ENCODE data around the gene CENPM.

Gene CENPM

DNA sequence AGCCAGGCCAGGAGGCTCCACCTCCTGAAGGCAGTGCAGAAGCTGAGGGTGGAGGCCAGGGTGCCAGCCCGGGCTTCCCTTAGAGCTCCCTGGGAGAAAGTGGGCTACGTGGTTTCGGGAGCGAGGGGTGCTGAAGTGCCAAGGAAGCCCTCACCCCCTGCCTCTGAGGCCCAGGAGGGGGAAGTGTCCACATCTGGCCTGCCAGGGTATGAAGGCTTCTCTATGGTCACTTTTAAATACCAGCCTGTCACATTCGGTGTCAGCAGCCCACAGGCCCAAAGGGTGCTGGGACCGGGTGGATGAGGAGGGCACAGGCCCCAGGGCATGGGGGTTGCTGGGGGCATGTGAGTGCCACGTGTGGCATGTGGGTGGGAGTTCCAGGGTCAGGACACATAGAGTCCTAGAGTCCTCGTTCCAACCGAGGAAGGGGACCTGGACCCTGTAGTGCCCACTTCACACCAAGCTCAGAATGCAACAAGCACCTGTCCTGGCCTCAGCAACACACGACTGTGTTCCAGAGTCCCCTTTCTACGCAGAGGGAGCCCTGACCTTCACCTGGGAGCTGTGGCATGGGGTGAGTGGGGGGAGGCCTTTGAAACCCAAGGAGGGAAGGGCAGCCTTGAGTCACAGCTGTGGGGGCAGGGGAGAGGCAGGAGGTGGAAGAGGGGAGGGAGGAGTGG, 33.8 kb downstream of the CENPM start:
- no peak for DNase-seq (ENCODE audit: low spot score)

DNA sequence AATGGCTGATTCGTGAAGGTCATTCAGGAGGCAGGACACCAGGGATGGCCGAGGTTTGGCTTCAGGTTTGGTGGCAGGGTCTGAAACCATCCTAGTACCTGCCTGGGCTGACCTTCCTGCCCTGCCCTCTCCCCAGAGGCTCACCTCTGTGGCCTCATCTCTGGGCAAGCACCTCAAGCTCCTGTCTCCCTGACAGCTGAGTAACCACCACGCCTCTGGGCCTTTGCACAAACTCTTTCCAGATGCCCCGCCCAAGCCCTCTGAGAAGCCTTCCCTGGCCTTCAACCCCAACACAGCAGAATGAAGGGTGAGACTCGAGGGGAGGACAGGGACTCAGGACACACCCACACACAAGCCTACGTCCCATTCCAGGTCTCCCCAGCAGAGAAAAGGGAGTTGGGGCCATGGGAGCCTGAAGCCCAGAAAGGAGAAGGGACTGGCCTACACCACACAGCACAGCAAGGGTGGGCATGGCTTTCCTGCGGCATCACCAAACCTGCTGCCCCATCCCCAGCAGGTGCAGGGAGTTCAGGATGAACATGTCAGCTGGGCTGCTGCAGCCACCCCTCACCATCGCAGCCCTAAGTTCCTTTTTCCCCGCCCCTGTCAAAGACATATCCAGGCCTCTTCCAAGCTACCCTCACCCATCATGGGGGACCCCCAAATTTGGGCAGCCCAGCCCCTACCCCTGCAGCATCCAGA, 34.5 kb downstream of the CENPM start:
- no peak for DNase-seq (ENCODE audit: low spot score)

DNA sequence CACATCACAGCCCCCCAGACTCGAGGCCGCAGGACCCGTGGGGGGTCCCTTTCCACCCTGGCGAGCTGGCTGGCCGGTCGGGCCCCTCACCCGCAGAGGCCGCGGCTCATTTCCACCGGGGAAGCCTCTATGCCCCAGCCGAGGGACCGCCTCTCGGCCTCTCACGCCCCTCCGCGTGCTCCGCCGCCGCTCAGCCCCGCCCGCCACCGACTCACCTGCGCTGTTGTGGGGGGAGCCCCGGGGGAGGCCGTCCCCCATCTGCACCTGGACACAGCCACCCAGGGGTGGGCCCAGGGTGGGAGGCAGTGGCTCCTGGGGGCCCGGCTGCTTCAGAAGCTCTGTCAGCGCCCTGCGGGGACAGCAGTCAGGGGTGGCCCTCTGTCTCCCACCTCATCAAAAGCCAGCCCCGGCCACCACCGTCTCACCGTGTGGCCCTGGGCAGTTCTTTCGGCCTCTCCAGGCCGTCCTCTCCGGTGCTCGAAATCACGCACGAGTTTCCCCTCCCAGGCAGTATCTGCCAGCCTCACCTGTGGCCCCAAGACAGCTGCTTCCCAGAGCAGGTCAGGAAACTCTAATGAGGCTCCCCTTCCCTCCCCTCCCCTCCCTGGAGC, 35.8 kb downstream of the CENPM start:
- DNase-seq (ENCODE audit: low spot score): no peak

DNA sequence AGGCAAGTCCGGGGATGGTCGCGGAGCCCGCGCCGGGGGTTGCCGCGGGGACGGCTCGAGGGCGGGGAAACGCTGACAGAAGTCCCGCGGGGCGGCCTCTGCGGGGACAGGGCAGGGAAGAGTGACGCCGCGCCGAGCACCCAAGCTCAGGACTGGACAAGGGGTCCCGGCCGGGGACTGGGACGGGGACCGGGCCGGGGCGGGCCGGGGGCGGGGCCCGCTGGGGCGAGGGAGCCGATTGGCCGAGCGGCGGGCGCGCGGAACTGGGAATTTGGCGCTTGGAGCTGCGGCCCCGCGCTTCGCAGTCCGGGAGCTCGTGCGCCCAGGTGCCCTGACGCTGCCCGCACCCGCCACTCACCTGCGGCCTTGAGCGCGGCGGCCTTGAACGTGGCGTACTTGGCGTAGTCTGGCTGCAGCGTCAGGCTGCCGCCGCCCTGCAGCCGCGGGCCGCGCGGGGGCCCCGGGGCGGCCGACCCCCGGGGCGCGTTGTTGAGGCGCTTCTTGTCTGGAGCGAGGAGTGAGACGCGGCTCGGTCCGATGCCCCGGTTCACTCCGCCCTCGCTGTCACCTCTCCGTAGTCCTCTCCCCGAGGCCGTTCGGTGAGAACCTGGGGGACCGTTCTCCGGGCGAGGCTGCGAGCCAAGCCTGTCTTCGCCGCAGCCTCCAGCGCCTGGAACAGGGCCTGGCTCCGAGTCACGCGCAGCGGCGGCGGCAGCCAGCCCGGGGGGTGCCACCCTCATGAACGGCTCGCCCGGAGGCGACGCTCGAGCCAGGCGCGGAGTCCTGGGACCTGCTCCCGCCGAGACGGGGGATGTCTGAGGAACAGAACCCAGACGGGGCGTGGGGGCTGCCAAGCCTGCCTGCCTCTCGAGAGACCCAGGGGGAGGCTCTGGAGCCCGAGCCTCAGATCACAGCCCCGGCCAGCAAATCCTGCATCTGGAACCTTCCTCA, 36.6 kb downstream of the CENPM start:
- no peak for DNase-seq (ENCODE audit: low spot score)

DNA sequence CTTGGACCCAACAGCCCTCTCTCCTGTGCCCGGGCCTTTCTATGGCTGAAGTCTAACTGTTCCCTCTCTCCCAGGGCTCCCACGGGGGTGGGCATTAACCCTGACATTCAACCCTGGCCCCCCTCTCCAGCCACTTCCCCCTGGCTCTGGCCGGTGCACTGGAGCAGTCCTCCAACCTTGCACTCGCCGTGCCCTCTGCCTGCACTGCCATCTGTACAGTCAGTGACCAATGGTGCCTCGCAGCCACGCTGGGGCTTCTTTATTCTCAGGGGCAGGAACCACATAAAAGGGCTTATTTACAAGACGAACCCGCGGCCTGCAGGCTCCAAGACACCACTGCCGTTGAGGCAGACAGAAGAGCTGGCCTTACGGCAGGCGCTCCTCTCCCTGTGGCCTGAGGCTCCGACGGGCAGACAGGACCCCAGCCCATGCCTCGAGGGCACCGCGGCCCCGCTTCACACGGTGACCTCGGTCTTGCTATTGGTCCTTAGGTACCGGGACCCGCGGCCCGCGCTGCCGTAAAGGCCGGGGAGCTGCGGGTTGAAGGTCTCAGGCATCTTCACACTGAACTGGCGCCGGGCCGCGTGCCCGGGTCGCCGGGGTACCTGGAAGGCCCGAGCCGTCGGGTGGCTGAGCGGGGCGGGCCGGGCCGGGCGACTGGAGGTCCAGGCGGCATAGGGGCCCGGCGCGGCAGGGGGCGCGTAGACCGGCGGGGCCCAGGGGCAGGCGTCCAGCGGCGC, 37.5 kb downstream of the CENPM start:
- DNase-seq (ENCODE audit: low spot score): no peak

DNA sequence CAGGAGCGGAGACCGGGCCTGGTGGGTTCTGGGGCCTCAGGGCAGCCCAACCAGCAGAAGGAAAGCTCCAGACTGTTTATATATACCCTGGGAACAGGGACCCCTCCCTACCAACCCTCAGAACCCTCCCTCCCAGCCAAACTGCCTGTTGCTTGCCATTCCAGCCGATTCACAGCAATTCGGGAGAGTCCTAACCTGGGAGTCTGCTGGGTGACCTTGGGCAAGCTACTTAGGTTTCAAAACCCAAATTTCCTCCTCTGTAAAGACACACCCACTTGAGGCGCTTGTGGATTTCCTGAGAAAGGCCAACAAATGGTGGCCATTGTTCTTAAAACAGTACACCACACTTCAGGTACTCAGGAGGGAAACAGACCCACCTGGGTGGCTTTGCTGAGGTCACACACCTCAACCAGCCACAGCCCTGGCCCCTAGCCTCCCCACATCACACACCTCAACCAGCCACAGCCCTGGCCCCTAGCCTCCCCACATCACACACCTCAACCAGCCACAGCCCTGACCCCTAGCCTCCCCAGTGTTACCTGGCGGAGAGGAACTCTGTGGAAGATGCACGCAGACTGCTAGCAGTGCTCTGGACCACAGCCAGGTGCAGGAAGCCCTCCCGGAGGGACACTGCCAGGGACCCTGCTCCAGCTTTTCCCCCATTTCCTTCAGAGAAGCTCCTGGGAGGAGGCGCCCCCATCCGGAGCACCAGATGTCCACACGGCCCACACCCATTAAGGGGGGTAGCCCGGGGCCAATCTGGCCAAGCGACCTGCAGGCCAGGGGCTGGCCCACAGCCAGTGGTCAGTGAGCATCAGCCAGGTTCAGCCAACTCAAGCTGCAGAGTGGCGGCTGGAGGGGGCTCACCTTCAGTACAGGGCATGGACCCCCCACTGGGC, 38.3 kb downstream of the CENPM start:
- DNase-seq (ENCODE audit: low spot score): no peak

DNA sequence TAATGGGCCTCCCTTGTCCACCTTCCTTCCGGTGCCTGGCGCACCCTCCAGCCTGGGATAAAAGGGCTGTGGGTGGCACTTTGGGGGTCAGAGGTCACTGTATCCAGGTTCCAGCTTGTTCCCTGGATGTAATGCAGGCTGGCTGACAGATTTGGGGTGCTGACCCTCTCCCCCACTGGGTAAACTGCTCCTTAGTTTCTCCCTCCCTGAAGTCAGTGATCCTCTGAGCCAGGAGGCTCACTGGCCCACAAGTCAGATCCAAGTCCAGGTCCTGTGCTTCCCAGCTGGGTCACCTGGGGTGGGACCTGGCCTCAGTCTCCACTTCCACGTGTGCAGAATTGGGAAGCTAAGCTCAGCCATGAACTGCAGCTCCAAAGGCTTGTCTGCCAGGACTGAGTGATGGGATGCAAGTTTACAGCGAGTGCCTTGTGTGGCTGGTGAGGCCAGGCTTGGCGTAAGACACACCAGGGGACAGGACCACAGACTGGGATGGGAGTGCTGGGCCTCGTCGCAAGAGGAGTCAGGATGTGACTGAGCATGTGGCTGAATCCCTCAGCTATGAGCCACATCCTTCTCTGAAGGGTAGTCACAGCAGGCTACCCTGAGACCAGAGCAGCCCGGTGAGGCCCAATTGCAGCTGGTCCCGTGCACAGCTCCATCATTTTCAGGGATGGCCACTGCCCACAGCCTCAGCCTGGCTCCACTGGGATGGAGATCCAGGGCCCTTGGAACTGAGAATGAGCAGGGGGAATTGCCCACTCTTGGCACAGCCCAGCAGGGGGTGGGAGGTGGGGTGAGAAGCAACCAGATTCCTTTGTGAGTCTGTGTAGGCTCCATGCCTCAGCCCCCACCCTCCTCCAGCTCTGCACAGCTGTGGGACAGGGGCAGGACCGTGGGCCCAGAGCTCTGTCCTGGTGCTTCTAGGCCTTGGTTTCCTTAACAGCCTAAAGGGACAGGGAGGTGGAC, 39.2 kb downstream of the CENPM start:
- DNase-seq (ENCODE audit: low spot score): no peak

DNA sequence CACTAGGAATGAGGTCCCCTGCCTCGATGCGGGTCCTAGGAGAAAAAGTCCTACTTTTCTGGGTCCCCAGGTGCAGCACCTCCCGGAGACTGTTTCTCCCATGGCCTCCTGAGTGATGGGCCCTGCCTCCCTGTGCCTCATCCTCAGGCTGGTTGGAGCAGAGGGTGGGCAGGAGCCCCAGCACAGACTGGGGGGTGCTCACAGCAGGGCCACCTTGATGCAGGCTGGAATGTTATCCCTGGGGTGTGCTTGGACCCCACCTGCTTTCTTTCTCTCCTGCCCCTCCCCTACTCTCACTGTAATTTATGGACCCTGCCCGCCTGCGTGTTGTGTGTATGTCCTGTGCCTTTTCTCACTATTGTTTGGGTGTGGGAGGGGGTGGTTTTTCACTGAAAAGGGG, 40.1 kb downstream of the CENPM start:
- no peak for DNase-seq (ENCODE audit: low spot score)

DNA sequence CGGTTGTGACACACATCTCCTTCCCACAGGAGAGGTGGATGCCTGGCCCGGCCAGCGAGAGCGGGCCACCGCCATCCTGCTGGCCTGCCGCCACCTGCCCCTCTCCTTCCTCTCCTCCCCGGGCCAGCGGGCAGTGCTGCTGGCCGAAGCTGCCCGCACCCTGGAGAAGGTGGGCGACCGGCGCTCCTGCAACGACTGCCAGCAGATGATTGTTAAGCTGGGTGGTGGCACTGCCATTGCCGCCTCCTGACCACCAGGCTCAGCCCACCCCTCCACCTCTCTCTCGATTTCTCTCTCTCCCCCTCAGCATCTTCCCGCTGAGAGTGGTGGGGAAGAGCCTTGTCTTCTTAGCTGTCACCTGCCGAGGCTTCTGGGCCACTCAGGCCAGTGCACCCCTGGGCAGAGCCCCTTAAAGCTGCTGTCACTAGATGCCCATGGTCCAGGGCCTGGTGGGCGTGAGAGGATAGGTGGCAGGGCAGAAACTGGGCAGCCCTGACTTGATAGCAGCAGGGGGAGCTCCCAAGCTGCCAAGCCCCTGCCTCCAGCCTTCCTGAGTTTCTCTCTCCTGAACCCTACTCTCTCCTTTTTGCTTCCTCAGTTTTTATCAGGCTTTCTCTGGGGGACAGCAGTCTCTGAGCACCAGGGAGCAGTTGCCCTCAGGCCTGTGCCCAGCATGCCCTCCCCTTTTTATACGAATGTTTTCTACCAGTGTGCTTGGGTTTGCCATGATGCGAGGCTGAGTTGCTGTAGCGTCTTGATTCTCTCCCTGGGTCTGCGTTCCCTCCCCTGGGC, 41.3 kb downstream of the CENPM start:
- DNase-seq (ENCODE audit: low spot score): no peak

DNA sequence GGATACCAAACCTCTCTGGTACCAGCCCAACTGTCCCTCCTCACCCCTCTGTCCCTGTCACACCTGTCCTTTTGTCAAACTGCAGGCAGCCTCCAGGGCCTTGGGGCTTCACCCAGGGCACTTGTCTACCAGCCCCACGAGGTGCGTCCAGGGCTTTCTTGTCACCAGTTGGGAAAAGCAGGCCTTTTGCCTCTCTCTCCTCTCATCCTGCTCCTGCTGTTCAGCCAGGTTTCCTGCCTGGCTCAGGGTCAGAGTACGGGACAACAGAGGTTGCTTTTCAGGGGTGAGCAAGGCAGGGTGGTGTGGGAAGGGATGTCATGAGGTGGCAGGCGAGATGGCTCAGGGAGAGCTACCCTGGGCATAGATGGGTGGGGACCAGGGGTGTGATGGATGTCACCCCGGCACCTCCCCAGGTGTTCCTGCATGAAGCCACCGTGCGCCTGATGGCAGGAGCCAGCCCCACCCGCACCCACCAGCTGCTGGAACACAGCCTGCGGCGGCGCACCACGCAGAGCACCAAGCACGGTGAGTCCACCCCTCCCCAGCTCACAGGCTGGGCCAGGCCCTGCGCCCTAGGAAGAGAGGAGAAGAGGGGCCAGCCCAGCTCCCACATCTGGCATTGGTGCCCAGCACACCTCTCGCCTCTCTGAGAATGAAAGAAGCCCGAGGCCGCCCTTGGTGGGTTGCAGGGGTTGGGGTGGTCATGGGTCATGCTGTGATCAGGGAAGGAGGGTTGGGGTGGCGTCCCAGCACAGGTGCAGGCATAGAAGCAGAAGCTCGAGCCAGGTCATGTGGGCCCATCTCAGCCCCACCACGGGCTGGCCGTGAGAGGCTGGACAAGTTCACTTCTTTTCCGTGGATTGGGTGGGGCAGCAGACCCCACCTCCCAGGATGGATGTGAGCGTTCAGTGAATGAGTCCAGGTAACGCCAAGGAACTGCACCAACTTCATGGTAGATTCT, 42.2 kb downstream of the CENPM start:
- no peak for DNase-seq (ENCODE audit: low spot score)

DNA sequence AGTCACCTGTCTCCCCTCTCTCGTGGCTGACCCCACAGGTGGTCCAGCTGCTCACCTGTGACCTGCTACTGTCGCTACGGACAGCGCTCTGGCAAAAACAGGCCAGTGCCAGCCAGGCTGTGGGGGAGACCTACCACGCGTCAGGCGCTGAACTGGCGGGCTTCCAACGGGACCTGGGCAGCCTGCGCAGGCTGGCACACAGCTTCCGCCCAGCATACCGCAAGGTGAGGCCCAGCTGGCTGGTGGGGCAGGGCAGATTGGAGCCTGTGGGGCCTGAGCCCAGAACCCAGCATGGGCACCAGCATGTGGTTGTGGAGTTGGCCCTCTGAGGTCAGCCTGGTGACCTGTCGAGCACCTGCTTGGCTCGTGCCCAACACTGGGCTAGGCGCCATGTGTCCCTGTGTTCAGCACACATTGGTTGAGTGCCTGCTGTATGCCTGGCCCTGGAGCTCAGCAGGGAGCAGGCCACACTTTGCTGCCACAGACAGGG, 44.0 kb downstream of the CENPM start:
- no peak for DNase-seq (ENCODE audit: low spot score)

DNA sequence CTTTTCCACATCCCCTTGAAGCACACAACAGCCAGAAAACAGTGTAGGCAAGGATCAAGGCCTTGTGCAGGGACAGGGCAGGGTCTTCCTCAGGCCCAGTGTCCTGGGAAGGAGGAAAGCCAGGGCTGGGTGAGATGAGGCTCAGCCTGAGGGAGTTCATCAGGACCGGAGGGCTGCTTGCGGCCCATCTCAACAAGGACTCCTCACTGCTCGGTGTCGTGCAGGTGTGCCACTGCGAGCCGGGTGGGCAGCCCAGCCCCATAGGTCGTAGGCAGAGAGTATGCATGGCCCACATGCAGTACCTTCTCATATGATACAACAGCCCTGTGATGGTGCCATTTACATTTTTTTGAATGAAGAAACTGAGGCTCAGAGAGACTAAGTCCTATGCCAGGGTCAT, 44.9 kb downstream of the CENPM start:
- no peak for DNase-seq (ENCODE audit: low spot score)

DNA sequence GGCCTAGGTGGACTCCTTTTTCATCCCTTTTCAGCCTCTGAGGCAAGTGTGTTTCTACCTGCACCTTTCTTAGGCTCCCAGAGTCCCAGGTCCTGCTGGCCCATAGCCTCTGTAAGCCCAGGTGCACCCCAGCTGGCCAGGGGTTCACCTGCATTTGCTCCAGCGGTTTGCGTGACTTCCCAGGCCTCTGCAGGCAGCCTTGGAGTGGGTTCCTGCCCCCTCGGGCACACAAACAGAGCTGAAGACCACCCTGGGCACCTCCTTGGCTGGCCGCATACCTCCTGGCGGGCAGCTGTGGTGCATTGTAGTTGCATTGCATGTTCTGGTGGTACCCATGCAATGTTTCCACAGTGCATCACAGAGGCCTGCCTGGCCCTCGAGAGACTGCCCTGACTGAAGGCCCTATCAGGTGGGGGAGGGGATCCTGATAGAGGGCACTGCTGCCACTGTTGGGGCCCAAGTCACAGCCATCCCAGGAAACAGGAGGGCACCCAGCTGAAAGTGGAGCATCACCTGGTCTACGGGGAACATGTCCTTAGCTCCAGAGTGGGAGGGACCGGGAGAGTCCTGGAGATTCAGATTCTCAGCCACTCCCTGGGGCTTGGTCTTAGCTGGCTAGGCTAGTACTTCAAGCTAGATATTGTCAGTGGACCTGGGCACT, 46.2 kb downstream of the CENPM start:
- DNase-seq (ENCODE audit: low spot score): no peak

DNA sequence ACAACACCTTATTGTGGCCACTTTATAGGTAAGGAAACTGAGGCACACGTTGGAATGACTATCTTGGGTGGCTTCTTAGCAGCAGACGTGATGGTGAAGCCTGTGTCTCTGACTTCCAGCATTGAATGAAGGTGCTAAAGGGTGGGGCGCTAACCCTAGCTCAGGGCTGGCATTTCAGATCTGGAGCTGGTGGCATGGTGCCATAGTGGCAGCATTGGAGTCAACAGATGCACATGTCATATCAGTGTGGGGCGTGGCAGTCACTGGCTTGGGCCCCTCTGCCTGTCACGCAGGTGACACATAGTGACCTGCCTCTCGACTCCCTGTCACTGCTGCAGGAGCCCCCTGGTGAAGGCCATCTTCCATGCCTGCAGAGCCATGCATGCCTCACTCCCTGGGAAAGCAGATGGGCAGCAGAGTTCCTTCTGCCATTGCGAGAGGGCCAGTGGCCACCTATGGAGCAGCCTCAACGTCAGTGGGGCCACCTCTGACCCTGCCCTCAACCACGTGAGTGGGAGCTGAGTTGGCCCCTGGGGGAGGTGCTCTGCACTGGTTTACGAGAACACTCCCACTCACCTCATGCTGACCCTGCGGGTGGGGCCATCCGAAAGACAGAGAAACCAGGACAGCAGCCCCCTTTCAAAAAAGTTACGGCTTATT, 46.8 kb downstream of the CENPM start:
- DNase-seq (ENCODE audit: low spot score): no peak

DNA sequence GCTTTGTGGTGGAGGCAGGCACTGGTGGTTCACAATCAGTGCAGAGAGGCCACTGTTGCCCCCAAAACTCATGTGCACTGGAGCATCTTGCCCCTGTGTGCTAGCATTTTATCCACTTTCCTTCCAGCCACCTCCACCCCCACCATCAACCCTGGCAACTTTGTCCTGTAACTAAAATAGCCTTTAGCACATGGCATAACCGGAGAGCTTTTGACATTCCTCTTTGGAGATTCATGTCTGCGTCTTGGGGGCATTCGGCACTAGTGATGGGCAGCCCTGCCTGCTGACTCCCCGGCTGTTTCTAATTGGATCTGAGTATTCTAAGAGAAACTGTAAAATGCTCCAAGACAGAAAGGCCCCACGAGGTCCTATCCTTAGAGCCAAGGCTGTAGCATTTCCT, 47.8 kb downstream of the CENPM start:
- no peak for DNase-seq (ENCODE audit: low spot score)

DNA sequence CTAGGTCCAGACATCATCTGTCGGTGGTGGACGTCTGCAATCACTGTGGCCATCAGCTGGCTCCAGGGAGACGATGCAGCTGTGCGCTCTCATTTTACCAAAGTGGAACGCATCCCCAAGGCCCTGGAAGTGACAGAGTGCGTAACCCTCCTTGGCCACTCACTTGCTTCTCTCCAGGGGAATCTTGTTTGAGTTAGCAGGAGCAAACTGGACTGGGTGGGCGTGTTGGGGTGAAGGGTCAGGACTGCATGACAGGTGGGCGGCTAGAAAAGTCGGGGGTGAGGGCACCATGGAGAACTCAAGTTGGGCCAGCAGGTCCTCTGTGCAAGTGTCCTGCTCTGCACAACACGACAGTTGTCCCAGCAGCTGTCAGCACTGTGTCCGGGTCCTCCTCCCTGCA, 48.3 kb downstream of the CENPM start:
- no peak for DNase-seq (ENCODE audit: low spot score)
